ENCODE results near the gene CCDC106.

DNA sequence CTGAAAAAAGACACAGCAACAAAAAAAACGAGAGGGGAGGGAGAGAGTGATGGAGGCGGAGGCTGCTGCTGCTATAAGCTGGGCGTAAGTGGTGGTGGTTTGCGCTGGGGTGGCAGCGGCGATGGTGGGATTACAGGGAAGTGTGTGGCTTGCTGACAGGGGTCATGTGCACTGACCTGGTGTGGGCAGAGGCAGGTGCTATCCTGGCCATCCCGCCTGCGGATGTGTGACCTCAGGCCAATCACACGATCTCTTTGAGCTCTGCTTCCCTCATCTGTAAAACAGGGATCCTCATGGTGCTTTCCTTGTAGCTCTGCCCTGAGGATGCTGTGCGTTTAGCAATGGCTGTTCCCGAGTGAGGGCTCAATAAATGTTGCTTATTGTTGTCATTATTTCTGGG is 10.5 kb upstream of the CCDC106 start:
- TF ChIP-seq EZH2 (IDR thresholded peaks at IDR 0.05; ENCODE audit: insufficient read depth, low read length) = no peak
- TF ChIP-seq, protein P1, sequence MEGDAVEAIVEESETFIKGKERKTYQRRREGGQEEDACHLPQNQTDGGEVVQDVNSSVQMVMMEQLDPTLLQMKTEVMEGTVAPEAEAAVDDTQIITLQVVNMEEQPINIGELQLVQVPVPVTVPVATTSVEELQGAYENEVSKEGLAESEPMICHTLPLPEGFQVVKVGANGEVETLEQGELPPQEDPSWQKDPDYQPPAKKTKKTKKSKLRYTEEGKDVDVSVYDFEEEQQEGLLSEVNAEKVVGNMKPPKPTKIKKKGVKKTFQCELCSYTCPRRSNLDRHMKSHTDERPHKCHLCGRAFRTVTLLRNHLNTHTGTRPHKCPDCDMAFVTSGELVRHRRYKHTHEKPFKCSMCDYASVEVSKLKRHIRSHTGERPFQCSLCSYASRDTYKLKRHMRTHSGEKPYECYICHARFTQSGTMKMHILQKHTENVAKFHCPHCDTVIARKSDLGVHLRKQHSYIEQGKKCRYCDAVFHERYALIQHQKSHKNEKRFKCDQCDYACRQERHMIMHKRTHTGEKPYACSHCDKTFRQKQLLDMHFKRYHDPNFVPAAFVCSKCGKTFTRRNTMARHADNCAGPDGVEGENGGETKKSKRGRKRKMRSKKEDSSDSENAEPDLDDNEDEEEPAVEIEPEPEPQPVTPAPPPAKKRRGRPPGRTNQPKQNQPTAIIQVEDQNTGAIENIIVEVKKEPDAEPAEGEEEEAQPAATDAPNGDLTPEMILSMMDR (IDR thresholded peaks at IDR 0.05; ENCODE audit: insufficient read depth, low read depth, low read length) = no peak
